Daoy (cell line): ENCODE results near the gene ATP6V0E1. TPM values are rescaled to one million over a fixed set of nuclear protein-coding genes. Genes with fewer than 3 reads are reported as not detected.
"Not testable (repeated sequence)": the region's sequence is repeated elsewhere in the genome, so short reads cannot be mapped to it uniquely, and the experiment has no call there.

ENCODE experiments used
- DNase-seq: peaks from one replicate; pipeline ENCODE4 v3.0.0-alpha.2; 2015; ENCODE audit warnings: low read depth
- total RNA-seq: library from RNA; depleted of rRNA; stranded (reverse); fragments of >200 nt; shearing (Covaris generic); gene quantifications from 2 replicates; pipeline ENCODE4 v1.2.3, GENCODE V29; 2014

ATP6V0E1 gene
- total RNA-seq, 1 experiment from 2014 or later, result 186 TPM

DNA sequence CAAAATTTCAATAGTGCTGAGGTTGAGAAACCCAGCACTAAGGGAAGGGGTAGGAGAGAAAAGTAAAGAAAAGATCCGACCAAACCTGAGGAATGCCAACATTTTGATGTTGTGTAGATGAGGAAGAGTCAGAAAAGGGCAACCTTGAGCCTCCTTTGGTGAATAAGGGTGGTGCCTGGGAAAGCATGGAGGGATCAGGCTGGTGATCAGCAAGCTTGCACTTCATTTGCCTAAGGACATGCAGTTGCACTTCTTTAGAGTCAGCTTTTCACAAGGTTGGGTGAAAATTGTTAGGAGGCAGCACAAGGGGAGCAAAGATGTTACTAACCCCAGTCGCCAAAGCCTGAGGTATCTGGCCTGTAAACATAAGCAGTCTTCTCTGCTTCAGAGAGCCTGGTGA is 20.4 kb downstream of the ATP6V0E1 start:
- no peak for DNase-seq

DNA sequence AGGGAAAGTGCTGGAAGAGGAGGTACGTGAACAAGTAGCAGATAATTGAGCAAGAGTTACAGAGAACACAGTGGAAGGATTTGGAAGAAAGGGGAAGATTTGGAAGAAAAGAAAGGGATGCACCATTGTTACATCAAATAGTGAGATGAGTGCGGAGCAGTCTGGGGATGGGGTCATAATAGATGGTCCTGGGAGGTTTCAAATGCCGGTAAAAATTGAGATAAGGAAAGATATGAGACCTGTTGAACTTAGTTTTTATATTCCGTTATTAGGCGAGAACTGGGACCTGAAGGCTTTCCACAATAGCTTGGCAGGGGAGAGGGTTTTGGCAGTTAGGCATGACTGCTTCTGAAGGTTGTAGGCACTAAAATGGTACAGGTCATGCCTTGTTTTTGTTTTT is 20.9 kb downstream of the ATP6V0E1 start:
- DNase-seq, result no peak

DNA sequence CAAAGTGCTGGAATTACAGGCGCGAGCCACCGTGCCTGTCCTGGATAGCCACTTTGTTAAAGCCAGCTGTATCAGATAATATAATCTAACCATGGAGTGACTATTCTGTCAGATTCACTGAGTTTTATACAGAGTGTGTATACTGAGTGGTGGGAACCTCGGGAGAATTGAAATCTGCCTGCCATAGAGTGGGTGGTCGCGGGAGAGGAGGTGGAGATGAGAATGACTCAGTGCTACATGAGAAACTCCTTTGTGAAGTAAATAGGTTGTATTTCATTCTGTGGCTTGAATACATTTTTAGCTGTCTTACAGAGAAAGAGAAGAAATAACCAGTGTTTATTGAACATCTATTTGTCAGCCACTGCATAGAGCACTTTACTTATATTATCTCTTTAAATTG is 26.4 kb downstream of the ATP6V0E1 start:
- DNase-seq, result no peak

DNA sequence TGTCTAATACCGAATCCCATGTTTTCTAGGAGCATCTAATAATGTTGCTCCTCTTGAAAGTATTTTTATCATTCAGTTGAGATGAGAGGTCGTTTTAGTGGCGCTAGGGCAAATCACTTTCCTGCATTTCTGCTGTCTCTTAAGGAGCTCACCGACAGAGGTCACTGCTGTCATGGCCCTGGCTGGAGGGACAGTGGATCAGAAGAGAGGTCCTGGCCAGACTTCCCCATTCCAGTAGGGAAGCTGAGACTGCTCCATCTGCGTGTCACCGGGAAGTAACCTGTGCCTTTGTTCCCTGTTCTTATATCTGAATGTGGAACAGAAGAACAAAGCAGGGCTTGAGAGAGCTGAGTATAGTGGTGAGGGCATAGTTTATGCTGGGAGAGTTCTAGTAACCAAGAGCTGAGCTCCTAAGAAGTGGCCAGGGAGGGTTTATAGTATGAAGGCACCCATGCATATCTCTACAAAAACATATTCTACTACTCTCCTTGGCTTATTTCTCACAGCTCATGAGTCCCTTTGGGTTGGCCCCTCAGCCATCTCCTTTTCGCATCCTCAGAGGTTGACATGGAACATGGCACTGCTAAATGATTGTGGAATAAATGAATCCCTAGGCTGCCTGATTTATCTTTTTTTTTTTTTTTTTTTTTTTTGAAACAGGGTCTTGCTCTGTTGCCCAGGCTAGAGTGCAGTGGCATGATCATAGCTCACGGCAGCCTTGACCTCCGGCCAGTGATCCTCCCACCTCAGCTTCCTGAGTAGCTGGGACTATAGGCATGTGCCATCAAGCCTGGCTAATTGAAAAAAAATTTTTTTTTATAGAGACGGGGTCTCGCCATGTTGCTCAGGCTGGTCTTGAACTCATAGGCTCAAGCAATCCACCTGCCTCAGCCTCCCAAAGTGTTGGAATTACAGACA is 27.2 kb downstream of the ATP6V0E1 start:
- no peak for DNase-seq

DNA sequence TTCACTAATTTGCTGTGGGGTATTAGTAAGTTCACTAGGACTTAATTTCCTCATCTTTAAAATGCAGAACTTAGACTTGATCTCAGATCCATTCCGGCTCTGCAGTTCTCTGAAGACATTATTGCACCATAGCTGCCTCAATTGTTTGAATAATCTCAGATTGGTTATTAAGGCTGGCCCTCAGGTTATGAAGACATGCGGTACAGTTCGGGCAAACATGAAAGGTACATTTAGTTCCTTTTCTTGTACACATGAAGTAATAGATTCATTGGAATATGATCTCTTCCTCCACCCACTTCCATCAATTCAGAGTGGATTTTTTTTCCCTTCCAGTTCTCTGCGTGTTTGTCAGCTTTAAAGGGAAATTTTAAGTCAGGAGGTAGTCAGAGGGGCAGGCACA is 28.0 kb downstream of the ATP6V0E1 start:
- DNase-seq, result no peak

DNA sequence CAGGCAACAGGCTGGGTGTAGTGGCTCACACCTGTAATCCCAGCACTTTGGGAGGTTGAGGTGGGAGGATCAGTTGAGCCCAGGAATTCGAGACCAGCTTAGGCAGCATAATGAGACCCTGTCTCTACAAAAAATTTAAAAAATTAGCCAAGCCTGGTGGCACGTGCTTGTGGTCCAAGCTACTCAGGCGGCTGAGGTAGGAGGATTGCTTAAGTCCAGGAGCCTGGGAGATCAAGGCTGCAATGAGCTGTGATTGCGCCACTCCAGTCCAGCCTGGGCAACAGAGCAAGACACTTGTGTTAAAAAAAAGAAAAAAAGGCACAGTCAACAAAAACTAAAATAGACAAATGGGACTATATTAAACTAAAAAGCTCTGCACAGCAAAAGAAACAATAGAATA is 29.3 kb downstream of the ATP6V0E1 start:
- no peak for DNase-seq

DNA sequence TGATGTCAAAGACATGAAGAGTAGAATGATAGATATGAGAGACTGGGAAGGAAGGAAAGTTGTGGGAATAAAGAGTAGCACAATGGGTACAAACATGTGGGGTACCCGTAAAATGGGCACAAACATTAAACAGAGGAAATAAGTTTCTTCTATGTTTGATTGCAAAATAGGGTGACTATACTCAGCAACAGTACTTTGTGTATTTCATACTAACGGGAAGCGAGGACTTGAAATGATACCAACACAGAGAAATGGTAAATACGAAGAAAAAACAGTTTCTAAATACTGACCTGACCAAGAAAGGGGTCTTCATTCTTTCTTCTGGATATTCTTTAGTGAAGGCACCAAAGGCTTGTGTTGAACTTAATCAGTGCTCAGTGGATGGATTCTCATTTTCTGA is 31.1 kb downstream of the ATP6V0E1 start:
- DNase-seq, result no peak

DNA sequence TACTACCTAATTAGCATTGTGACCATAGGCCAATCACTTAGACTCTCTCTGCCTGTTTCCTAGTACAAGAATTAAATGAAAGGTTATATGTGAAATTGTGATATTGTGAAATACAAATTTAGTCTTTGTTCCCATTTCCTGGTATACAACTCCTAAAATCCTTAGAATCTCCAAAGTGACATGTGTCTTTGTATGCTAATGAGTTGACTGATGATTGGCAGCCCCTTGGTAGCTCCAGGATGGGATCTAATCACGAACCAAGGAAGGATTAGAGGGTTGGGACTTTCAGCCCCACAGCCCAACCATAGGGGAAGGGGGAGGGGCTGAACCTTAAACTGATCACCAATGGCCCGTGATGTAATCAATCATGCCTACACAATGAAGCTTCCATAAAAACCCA is 31.6 kb downstream of the ATP6V0E1 start:
- no peak for DNase-seq

DNA sequence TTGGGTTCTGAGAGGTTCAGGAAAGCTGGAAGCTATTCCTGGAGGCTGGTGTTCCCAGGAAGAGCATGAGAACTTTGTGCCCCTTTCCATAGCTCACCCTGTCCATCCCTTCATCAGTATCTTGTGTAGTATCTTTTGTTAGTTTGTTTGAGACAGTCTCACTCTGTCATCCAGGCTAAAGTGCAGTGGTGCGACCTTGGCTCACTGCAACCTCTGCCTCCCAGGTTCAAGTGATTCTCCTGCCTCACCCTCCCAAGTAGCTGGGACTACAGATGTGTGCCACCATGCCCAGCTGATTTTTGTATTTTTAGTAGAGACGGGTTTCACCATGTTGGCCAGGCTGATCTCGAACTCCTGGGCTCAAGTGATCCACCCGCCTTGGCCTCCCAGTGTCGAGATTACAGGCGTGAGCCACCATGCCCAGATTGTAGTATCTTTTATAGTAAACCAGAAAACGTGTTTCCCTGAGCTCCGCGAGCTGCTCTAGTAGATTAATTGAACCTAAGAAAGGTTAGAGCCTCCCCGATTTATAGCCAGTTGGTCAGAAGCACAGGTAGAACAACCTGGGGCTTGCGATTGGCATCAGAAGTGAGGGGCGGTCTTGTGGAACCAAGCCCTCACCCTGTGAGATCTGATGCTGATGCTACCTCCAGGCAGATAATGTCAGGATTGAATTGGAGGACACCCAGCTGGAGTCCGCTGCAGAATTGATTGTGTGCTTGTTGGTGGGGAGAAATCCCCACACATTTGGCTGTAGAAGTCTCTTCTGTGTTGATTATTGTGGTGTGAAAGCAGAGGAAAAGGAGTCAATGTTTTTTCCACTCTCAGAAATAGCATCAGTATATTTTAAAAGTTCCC is 32.3 kb downstream of the ATP6V0E1 start:
- no peak for DNase-seq

DNA sequence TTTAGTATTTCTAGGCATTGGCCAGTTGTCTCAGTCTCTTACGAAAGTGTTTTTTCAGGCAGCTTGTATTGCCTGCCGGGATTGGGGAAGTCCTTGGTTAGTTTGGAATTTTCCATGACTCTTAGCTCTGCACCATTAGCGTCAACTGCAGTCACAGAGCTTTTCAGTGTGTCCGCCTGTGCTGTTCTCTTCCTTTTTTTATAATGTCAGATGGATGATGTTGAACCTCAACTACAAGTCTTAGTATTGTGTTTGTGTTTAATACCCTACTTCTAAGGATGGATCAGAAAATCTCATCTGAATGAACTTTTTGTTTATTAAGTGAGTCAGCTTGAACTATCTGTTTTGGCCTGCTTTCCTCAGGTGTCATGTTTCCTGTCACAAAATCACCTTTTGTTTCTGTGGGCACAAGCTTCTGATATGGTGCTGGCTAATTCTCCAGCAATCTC is 33.1 kb downstream of the ATP6V0E1 start:
- DNase-seq, result peak; percentile 64

DNA sequence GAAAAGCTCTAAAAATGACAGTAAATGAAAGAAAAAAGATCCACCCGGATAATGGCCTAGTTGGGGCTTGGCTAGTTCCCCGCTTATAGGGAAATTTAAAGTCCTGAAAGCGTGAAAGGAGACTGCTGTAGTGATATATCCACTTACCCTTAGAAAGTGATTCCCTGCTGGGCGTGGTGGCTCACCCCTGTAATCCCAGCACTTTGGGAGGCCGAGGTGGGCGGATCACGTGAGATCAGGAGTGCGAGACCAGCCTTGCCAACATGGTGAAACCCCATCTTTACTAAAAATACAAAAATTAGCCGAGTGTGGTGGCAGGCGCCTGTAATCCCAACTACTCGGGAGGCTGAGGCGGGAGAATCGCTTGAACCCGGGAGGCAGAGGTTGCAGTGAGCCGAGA is 33.5 kb downstream of the ATP6V0E1 start:
- DNase-seq, result not testable (repeated sequence)

DNA sequence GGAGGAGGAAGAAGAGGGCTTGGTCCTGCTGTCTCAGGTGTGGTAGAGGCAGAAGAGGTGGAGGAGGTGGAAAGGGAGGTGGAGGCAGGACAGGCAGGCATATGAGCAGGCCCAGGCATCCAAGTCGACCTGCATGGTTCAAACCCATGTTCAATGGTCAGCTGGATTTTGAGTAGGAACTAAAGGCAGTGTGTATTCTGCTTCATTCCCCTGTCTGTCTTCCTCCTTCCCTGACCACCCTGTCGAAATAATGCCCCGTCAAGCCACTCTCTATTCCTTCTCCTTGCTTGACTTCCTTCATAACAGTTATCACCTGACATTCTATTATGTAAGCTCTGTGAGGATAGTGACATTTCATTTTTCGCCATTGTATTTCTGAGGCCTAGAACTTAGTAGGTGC is 34.8 kb downstream of the ATP6V0E1 start:
- DNase-seq, result no peak

DNA sequence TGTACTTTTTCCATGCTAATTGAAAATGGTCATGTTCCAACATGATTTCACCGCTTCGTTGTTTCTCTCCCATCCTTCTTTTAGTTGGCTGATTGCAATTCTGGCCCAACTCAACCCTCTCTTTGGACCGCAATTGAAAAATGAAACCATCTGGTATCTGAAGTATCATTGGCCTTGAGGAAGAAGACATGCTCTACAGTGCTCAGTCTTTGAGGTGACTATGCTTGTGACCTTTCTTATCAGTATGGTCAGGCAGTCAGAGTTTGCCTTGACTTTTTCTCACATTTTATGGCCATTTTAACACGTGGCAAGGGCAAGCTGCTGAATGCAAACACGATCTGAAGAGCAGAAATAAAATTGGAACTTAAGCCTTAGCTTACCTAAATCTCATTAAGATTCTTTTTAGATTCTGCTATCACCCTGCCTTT is 36.6 kb downstream of the ATP6V0E1 start:
- no peak for DNase-seq

DNA sequence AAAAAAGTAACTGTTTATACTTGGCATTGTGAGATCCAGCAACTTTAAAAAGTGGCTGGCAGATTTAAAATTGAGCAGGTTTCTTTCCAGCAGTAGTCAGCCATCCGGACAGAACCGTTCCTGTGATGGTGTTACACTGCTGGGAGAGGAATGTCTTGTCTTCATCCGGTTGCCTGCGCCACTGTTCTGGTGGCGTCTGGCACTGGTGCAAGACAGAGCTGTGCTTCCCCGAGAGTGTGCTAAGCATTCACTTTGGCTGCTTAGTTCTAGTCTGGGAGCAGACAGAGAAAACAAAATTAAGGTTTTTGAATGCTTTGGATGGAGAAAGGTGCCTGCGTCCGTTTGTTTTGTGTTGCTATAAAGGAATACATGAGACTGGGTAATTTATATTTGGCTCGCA is 37.1 kb downstream of the ATP6V0E1 start:
- no peak for DNase-seq

DNA sequence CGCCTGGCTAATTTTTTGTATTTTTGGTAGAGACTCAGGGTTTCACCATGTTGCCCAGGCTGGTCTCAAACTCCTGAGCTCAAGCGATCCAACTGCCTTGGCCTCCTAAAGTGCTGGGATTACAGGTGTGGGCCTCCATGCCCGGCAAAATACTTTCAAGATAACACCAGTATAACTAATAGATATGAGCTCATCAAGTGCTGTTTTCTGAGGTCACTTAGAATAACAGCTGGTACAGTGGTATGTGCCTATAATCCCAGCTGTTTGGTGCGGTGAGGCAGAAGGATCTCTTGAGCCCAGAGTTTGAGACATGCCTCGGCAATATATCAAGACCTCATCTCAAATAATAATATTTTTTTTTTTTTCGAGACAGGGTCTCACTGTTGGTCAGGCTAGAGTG is 42.1 kb downstream of the ATP6V0E1 start:
- DNase-seq, result no peak

DNA sequence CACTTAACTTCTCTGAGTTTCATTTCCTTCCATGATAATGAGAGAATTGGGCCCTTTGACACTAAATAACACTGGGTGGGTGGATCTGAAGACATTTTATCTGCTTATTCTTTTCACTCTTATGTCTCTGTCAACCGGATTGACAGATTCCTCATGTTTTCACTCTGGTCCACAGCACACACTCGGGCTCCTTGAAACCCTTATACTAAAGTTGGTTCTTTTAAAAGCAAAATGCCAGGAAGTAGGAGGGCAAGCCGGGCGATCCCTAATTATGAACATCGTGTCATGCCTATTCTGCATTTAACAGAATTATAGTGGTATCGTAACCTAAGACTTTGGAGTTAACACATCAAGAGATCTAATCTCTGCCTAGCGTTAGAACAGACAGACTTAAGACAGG is 44.3 kb downstream of the ATP6V0E1 start:
- no peak for DNase-seq

DNA sequence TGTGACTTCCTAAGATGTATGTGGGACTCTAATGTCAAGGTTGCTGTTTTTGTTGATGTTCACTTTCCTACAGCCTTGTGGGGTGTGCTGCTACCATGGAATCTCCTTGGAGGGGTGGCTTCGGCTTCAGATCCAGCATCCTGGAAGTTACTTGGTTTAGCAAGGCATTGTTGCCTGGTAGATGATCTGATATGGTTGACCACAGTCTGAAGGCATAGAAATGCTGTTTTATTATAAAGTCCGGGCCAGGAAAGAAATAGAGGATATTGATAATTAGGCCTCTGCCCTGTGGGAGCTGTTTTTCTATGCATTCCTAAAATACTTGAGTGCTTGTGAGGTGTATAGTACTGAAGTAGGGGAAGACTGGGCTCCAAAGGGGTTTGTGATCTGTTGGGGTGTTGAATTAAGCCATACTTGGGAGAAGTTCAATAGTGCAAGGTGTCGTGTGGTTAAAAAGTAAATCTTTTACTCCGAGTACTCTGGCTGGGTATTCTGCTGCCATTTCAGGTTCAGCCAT is 45.3 kb downstream of the ATP6V0E1 start:
- DNase-seq, result no peak

DNA sequence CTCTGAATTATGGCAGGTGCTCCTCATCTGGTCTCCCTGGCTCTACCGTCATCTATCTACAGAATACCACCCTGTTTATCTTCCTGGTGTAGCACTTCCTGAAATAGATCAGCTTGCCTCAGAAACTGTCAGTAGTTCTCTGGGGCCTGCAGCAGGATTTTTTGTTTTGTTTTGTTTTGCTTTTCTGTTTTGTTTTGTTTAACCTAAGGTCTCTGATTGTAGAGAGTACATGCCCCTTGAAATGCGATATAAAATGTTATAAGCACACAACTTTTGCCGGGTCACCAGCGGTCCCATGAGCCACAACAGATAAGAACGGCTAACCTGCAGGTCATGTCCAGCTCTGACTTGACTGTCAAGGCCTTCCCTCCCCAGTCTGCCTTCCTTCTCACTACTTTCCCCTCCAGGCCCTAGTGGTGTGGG is 45.9 kb downstream of the ATP6V0E1 start:
- DNase-seq, result no peak

DNA sequence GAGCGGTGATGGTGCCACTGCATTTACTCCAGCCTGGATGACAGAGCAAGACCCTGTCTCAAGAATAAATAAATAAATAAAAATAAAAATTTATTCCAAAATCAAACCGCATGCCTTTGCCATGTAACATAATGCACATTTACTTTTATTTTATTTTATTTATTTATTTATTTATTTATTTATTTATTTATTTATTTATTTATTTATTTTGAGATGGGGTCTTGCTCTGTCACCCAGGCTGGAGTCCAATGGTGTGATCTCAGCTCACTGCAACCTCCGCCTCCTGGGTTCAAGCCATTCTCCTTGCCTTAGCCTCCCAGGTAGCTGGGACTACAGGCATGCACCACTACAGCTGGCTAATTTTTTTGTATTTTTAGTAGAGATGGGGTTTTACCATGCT is 48.5 kb downstream of the ATP6V0E1 start:
- DNase-seq, result not testable (repeated sequence)

DNA sequence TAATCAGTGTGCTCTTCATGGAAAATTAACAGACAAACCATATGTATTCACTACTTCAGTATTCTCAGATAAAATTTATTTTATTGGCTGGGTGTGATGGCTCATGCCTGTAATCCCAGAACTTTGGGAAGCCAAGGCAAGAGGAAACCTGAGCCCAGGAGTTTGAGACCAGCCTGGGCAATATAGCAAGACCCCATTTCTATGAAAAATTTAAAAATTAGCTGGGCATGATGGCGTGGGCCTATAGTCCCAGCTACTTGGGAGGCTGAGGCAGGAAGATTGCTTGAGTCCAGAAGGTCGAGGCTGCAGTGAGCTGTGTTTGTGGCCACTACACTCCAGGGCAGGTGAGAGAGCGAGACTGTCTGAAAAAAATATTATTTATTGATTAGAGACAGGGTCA is 49.2 kb downstream of the ATP6V0E1 start:
- no peak for DNase-seq

DNA sequence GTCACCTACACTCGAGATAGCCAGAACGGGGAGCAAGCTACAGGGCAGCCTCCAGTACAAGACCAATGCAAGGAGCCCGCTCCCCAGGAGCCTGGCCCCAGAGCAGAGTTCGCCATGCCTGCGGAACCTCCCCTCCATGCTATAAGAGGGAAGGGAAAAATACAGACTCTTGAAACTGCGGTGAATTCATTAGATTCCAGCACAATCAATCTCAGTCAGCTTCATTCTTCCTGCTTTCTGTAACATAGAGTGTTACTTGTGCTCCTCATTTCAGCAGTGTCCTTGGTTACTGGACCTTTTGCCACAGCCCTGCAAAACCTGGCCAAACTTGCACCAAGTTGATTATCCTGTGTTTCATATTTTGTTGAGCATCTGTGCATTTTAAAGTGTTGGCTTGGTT is 50.4 kb downstream of the ATP6V0E1 start:
- no peak for DNase-seq

DNA sequence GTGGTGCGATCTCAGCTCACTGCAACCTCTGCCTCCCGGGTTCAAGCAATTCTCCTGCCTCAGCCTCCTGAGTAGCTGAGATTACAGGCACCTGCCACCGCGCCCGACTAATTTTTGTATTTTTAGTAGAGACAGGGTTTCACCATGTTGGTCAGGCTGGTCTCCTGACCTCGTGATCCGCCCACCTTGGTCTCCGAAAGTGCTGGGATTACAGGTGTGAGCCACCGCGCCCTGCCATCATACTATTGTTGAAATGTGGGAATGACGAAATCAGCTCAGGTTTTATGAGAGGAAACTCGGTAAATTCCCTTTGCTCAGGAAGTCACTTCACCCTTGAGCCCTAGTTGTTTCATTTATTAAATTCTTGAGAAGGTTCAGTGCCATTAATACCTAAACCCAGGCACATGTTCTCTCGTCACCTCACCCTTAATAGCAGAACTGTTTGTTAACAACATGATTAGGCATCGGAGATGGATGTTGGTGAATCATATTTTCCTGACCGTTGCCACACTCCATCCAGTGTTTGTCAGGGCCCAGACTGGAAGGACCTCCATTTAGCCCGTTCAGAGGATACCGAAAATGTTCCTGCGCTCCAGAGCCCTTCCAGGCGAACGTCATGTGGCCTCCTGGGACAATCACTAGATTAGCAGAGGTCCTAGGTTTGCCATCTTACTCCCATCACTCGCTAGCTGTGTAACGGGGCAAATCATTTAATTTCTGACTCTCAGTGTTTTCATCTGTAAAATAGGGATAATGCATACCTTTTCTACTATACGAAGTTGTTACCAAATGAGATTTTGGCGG is 52.5 kb downstream of the ATP6V0E1 start:
- DNase-seq, result no peak
